HG03025 (cell line): Measurements from ENCODE around the gene ERC2.

ENCODE experiments used
- ATAC-seq: cut with Tn5 transposase; IDR thresholded peaks from one replicate; pipeline ENCODE4 v1.9.1; 2021; ENCODE audit warnings: mild to moderate bottlenecking, moderate library complexity; ENCODE audit not compliant: unreplicated experiment, low FRiP score

Gene ERC2

GRCh38 chr3:55645422-55645821 lies 822.8 kb downstream of the ERC2 start:
- no peak for ATAC-seq

- no peak for ATAC-seq
Observed at GRCh38 chr3:55643283-55643682, 825.0 kb downstream of the ERC2 start.

GRCh38 chr3:55641964-55642363 lies 826.3 kb downstream of the ERC2 start:
- no peak for ATAC-seq

GRCh38 chr3:55639896-55640765 lies 828.1 kb downstream of the ERC2 start:
- no peak for ATAC-seq

GRCh38 chr3:55639143-55639542 lies 829.1 kb downstream of the ERC2 start:
- no peak for ATAC-seq

GRCh38 chr3:55637906-55638638 lies 830.2 kb downstream of the ERC2 start:
- ATAC-seq = no peak

GRCh38 chr3:55636300-55637195 lies 831.7 kb downstream of the ERC2 start:
- no peak for ATAC-seq

GRCh38 chr3:55634345-55634744 lies 833.9 kb downstream of the ERC2 start:
- ATAC-seq = no peak

- no peak for ATAC-seq
Observed at GRCh38 chr3:55633333-55633732, 834.9 kb downstream of the ERC2 start.

- ATAC-seq = no peak
Observed at GRCh38 chr3:55631766-55632331, 836.4 kb downstream of the ERC2 start.

GRCh38 chr3:55630921-55631299 lies 837.4 kb downstream of the ERC2 start:
- no peak for ATAC-seq

- ATAC-seq = no peak
Observed at GRCh38 chr3:55630280-55630920, 837.9 kb downstream of the ERC2 start.

GRCh38 chr3:55629432-55629831 lies 838.8 kb downstream of the ERC2 start:
- no peak for ATAC-seq

GRCh38 chr3:55626279-55626665 lies 842.0 kb downstream of the ERC2 start:
- no peak for ATAC-seq

- ATAC-seq = no peak
Observed at GRCh38 chr3:55624238-55624637, 844.0 kb downstream of the ERC2 start.

- no peak for ATAC-seq
Observed at GRCh38 chr3:55623786-55624185, 844.5 kb downstream of the ERC2 start.

GRCh38 chr3:55622733-55623132 lies 845.5 kb downstream of the ERC2 start:
- no peak for ATAC-seq

GRCh38 chr3:55622116-55622515 lies 846.2 kb downstream of the ERC2 start:
- no peak for ATAC-seq

- ATAC-seq = no peak
Observed at GRCh38 chr3:55621648-55622047, 846.6 kb downstream of the ERC2 start.

GRCh38 chr3:55621026-55621422 lies 847.2 kb downstream of the ERC2 start:
- no peak for ATAC-seq
